ENCODE measurements around the gene SLC39A10.

GRCh38 chr2:195633974-195634373 lies 23.1 kb upstream of the SLC39A10 start:
- TF ChIP-seq CTCF (IDR thresholded peaks at IDR 0.05) (no peak), POLR2A (IDR thresholded peaks at IDR 0.05) (no peak)
